Activated CD8-positive, alpha-beta memory T cell treated with anti-CD3 and anti-CD28 coated beads, Interleukin-2, amount 50 U/mL, for 24 hours (primary cell): ENCODE results near the gene PWP2.
"Not testable (repeated sequence)": the region's sequence is repeated elsewhere in the genome, so short reads cannot be mapped to it uniquely, and the experiment has no call there.

Experiments used
- DNase-seq: peaks from one replicate; pipeline ENCODE4 v3.0.0-alpha.2; 2020; ENCODE audit errors: extremely low read depth

Gene PWP2

GRCh38 chr21:44083631-44084291 lies 23.4 kb upstream of the PWP2 start:
- peak; percentile 33 for DNase-seq

DNA sequence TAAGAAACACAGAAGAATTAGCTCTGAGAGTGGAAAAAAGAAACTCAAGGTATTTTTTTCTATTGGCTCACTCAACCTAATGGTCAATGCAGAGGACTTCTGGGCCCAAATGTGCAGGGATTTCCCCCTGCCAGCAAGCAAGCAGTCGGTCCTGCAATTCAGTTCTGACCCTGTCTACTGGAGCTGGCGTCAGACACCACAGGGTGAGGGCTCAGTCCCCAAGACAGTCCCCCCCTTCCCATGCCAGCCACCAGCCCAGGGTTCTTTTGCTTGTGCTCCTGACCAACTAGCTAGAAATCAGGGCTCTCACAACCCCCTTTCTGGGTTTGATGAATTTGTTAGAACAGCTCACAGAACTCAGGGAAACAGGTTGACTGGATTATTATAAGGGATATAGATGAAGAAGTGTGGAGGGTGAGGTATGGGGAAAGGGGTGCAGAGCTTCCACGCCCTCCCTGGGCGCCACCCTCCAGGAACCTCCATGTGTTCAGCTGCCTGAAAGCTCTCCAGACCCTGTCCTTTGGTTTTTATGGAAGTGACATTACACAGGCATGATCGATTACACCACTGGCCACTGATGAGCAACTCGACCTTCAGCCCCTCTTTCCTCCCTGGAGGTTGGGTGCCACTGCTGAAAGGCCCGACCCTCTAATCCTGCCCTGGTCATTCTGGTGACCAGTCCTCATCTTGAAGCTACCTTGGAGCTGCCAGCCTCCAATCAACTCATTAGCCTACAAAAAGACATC lies 22.5 kb upstream of the PWP2 start:
- DNase-seq = no peak

- DNase-seq = no peak
Measured at GRCh38 chr21:44085491-44086321, 21.5 kb upstream of the PWP2 start.

DNA sequence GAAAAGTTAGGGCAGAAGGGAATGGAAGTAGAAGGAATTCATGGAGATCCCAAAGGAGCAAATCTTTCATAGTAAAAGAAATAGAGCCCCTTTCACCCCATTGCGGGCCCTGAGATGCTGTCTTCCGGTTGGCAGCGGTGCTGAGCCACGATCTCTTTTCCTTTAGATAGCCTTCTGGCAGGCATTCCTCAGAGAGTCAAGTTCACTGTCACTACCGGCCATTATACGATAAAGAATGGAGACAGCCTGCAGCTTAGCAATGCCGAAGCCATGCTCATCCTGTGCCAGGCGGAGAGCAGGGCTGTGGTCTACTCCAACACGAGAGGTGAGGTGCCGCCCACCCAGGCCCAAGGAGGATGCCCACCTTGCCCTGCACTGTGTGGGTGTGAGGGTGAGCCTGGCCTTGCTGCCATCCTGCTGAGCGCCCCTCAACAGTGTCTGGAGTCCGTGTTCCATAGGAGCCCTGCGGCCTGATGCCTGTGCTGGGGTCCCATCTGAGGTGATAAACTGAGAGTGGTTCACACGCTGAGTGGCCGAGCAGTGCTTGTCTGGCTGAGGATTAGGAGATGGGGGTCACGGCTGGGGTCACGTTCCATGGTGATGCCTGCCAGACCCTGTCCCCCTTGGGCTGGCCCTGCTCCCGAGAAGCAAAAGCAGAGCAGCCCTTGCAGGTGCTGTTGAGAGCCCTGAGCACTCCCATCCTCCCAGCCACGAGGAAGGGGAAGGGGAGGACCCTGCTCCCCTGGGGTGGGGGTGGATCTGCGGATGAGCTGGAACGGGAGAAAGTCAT lies 20.4 kb upstream of the PWP2 start:
- DNase-seq = no peak

DNA sequence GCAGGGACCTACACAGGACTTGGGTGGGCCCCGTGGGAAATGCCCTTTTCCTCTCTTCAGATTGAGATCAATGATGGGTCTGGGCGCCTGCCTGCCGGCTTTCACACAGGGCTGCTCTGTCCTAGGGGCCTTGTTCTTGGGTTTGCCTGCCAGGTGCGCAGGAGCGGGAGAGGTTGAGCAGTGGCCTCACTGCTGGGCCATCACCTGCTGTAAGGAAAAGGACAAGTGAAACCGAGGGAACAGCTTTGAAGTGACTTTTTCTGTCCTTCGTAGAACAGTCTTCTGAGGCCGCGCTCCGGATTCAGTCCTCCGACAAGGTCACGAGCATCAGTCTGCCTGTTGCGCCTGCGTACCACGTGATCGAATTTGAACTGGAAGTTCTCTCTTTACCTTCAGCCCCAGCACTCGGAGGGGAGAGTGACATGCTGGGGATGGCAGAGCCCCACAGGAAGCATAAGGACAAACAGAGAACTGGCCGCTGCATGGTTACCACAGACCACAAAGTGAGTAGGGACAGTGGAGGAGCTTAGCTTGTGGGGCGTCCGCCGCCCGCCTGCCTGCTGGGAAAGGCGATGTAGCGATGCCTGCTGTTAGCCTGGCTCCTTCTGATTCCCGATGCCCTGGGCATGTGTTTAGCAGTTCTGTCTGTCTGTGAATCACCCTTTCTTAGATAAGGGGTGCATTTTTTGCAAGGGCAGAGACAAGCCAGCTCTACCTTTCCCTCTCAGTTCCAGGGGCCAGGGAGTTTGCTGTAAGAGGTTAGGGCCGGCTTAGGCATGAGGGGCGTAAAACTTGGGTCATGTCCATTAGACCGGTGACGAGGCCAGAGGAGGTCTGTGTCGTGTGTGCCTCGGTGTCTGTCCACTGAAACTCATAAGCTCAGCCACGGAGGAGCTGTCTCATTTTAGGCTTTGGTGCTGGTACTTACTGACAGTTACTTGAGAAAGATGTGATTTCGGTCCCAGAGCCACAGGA lies 19.5 kb upstream of the PWP2 start:
- DNase-seq = no peak

DNA sequence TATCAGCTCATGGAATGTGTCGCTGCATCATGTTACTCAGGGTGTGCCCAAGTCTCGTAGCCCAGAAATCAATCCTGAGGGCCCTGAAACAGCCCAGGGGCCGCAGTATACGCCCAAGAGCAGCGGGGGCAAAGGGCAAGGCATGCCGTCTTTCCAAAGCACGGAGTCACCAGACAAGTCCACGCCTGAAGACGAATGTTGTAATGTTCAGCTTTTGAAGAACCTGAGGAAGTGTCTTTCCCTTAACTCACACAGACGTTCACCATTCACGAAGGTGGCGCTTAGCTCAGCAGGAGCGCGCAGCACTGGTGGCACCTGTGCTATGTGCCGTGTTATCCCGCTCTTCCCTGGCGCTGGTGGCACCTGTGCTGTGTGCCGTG lies 18.8 kb upstream of the PWP2 start:
- no peak for DNase-seq

DNA sequence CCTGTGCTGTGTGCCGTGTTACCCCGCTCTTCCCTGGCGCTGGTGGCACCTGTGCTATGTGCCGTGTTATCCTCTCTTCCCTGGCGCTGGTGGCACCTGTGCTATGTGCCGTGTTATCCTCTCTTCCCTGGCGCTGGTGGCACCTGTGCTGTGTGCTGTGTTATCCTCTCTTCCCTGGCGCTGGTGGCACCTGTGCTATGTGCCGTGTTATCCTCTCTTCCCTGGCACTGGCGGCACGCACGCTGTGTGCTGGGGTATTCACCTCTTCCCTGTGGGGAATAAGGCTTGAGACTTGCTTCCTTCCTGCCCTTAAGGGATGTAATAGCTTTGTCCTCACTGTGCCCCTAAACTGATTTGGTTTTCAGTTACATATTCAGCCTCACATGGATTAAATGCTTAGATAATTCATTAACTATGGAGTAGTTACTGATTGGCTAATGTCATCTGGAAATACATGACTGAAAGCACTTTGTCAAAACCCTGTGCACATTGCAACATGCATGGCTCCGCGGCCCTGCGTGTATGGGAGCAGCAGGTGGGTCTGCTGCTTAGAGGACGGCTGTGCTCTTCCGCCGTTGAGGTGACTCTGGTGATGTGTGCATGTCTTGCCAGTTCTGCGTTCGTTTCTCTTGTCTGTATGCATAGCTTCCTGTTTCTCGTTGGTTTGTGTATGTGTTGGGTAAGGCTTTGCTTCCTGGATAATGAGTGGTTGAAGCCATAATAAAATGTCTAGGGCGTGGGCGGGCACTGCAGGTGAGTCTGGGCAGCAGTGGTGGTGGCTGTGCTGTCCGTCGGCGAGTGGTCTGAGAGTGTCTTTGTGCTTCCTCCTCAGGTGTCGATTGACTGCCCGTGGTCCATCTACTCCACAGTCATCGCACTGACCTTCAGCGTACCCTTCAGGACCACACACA lies 17.9 kb upstream of the PWP2 start:
- DNase-seq = no peak

- DNase-seq = no peak
Measured at GRCh38 chr21:44090325-44090724, 16.9 kb upstream of the PWP2 start.

GRCh38 chr21:44092211-44092610 lies 15.0 kb upstream of the PWP2 start:
- no peak for DNase-seq

- no peak for DNase-seq
Measured at GRCh38 chr21:44093761-44094160, 13.4 kb upstream of the PWP2 start.

- DNase-seq = no peak
Measured at GRCh38 chr21:44094832-44095231, 12.4 kb upstream of the PWP2 start.

- not testable (repeated sequence) for DNase-seq
Measured at GRCh38 chr21:44098507-44098906, 8.7 kb upstream of the PWP2 start.

DNA sequence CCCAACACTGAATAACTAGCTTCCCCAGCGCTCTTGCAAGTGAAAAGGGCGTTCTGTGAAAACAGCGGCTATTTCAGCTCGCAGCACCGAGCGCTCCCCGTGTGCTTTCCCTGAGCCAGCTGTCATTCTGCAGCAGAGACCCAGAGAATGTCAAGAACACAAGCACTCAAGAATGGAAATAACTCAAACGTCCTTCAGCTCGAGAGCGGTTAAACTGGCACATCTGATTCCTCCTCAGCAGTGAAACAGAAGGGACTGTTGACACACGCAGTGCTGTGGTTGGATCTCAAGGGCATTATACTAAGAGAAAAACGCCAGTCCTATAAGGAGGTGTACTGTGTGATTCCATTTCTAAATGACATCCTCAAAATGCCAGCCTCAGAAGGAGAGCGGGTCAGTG lies 8.2 kb upstream of the PWP2 start:
- DNase-seq = not testable (repeated sequence)

- DNase-seq = not testable (repeated sequence)
Measured at GRCh38 chr21:44107589-44107988, 390 bp downstream of the PWP2 start.

DNA sequence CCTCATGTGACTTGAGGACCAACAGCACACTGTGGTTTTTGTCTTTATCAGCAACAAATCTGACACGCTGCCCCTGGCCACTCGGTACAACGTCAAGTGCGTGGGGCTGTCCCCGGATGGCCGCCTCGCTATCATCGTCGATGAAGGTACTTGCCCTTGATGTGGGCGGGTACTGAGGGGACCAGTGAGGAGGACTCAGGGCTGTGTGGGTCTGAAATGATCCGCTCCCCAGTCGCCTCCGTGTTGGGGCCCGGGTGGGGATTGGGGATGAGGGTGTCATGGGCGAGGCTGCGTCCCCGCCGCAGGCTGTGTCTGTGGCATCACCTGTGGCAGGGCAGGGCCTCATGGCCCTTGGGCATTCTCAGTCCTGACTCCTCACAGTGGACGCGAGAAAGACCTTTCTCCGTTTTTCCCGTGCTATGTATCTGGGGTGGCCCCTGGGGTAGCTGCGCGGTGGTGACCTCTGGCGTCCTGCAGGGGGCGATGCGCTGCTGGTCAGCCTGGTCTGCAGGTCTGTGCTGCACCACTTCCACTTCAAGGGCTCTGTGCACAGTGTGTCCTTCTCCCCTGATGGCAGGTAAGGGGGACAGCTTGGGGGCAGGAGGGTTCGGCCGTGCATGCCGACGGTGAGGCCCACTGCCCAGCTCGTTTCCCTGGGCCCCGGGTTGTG lies 6.6 kb downstream of the PWP2 start:
- not testable (repeated sequence) for DNase-seq

DNA sequence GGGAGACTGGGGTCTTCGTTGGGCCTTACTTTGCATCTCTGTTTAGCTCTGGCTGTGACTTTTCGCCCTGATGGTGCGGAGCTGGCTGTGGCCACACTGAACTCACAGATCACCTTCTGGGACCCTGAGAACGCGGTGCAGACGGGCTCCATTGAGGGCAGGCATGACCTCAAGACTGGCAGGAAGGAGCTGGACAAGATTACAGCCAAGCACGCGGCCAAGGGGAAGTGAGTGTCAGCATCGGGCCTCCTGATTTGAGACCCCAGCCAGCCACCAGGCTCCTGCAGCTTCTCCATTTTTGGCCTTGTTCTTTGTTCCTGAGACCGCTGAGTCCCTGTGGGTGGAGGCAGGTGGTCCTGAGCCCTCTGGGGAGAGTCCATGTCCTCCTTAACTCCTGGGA lies 14.9 kb downstream of the PWP2 start:
- not testable (repeated sequence) for DNase-seq

DNA sequence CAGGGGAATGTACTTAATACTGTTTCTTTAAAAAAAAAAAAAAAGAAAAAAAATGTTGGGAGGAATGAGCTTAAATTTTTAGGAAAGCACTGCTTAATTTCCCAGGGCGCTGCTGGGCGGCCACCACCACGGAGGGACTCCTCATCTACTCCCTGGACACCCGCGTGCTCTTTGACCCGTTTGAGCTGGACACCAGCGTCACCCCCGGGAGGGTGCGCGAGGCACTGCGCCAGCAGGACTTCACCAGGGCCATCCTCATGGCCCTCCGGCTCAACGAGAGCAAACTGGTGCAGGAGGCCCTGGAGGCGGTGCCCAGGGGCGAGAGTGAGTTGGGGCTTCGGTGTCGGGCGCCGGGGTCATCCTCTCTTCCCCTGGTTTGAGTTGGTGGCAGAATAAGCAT lies 20.6 kb downstream of the PWP2 start:
- DNase-seq = not testable (repeated sequence)

- DNase-seq = not testable (repeated sequence)
Measured at GRCh38 chr21:44133715-44134057, 26.5 kb downstream of the PWP2 start.

- DNase-seq = not testable (repeated sequence)
Measured at GRCh38 chr21:44134732-44135131, 27.5 kb downstream of the PWP2 start.
